WI38 (cell line): ENCODE results near the gene KCNMB4.

Experiments
- H3K4me3 ChIP-seq: 2 replicates; pipeline ENCODE4 v1.5.1; 2011; ENCODE audit warnings: low read depth, mild to moderate bottlenecking, control low read depth, low read length
- TF ChIP-seq, protein P1 (sequence below): IDR thresholded peaks from 2 replicates; pipeline ENCODE4 v1.5.1; 2012; ENCODE audit warnings: low read depth, mild to moderate bottlenecking, control low read depth, low read length

The KCNMB4 gene

DNA sequence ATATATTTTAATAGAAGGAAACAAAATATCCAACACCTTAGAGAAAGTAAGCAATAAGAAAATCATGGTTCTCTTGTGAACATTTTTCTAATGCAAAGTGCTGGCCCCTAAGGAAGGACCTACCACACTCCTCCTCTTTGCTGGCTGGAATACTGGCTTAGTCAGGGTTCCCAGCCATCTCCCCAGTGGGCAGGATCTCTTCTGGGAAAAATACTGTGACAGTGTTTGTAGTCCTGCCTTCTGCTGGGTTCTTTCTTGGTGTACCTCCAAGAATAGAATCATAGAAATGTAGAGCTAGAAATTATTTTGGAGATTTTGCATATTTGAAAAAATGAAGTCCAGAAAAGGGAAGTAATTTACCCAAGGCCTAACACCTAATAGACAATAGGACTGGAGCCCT lies 31.9 kb downstream of the KCNMB4 start:
- TF ChIP-seq, protein P1, sequence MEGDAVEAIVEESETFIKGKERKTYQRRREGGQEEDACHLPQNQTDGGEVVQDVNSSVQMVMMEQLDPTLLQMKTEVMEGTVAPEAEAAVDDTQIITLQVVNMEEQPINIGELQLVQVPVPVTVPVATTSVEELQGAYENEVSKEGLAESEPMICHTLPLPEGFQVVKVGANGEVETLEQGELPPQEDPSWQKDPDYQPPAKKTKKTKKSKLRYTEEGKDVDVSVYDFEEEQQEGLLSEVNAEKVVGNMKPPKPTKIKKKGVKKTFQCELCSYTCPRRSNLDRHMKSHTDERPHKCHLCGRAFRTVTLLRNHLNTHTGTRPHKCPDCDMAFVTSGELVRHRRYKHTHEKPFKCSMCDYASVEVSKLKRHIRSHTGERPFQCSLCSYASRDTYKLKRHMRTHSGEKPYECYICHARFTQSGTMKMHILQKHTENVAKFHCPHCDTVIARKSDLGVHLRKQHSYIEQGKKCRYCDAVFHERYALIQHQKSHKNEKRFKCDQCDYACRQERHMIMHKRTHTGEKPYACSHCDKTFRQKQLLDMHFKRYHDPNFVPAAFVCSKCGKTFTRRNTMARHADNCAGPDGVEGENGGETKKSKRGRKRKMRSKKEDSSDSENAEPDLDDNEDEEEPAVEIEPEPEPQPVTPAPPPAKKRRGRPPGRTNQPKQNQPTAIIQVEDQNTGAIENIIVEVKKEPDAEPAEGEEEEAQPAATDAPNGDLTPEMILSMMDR = no peak
- H3K4me3 ChIP-seq = no peak overlapping the region

DNA sequence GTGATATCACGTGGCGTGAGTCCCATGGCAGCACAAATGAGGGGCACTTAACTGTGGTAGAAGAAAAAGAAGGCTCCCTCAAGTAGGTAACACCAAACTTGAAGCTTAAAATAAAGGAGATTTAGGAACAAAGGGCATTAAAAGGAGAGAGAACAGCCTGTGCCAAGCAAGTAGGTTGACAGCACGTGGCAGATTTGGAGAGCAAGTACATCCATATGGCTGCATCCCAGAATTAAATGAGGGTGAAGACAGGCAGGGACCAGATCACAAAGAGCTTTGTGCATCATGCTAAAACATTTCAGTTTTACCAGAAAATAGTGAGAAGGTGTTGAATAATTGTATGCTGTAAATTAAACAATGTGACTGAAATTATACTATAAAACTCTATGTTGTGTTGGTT lies 32.8 kb downstream of the KCNMB4 start:
- TF ChIP-seq, protein P1 = no peak

DNA sequence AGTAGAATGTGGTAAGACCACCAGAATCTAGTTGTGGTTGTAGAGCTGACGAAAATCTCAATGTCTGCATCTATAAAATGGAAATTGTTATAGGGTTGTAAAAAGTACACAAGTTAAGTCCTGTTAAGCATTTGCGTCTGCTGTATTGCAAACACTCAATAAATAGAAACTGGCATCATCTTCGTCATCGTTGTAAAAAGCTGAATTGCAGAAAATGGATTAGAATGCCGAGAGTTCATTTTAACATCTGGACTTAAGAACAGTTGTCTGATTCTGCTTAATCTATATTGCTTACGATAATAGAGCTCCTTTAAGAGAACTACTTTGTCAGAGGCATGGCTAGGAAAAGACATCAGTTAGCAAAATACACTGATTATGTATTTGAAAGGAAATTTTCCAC lies 33.2 kb downstream of the KCNMB4 start:
- TF ChIP-seq, protein P1 = no peak
- no peak overlapping the region for H3K4me3 ChIP-seq

More for the DNA sequence above, 32.8 kb downstream of the KCNMB4 start:
- H3K4me3 ChIP-seq = no peak overlapping the region

DNA sequence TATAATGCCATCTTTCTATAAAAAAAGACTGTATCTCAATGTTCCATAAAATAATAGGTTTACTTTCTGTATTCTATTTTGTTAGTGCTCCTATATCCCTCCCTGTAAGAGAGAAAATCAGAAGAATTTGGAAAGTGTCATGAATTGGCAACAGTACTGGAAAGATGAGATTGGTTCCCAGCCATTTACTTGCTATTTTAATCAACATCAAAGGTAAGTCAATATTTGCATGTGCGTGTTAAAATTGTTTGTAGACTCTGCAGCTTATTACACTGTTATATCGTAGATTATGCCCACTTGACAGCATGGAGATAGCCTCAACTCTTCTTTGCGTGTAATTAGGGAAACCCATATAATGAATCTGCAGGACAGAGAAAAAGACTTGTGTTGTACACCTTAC lies 34.0 kb downstream of the KCNMB4 start:
- TF ChIP-seq, protein P1 = no peak
- H3K4me3 ChIP-seq = no peak overlapping the region

DNA sequence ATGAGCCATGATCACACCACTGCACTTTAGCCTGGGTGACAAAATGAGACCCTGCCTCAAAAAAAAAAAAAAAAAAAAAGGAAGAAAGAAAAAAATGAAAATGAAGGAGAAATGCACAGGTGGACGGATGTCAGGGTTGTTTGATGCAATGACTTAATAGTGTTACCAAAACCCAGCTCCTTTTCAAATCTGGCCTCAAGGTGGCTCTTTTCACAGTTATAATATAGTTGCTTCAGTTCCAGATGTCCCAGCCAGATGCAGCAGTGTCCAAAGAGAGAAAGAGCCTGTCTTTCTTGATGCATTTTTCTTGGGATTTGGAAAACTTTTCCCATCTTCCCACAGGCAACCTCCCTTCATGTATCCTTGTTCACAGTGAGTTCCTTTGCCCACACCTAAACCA lies 36.5 kb downstream of the KCNMB4 start:
- TF ChIP-seq, protein P1 = no peak
- no peak overlapping the region for H3K4me3 ChIP-seq

DNA sequence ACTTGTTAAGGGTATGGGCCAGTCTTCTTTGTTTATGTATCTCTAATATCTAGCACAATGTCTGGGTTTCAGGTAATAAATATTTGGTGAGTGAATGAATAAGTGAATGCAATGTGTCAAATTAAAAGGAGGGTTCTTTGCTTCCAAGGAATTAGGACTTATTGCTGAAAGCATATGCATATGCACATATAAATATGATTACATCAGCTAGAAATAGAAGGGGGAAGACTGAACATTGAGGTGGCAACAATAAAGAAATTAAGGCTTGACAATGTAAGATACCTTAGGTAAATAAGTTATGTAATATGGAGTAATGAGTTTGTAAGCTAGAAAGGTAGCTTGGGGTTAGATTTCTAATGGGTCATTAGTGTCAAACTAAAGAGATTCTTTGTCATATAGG lies 37.7 kb downstream of the KCNMB4 start:
- TF ChIP-seq, protein P1 = no peak
- no peak overlapping the region for H3K4me3 ChIP-seq

DNA sequence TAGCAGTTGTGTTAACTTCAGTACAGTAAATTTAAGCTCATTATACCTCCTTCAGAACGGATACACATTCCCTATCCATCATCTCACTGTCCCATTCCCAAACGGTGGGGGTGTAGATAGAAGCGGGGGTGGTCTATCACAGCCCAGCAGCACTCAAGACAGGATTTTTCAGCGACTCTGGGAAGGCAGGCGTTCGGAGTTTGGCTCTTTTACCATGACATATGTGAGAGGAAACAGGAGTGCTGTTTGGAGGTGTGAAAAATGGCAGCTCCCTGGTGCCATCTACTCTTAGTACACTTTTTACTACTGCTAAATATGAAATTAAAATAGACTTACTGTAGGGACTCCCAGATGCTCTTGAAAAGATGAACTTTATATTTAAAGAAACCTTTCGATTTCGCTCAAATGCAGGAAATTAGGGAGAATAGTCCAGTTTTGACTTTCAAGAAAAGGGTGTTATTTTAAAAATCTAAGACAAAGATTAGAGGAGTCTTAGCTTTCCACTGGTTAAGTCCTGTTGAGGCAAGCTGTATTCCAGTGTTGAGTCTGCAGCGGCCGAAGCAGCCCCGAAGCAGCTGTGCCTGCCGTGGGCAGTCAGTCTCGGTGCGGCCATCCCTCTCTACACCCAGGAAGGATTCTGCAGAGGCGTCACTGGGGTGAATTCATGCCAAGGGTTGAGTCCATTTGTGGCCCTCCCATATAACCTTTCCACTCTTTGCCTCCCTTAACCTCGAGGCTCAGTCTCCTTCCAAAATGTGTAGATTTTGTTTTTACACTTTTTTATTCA lies 42.1 kb downstream of the KCNMB4 start:
- TF ChIP-seq, protein P1 = no peak
- no peak overlapping the region for H3K4me3 ChIP-seq
